K562 (cell line): ENCODE measurements around the gene UROD. TPM values are rescaled to one million over a fixed set of nuclear protein-coding genes. Genes with fewer than 3 reads are reported as not detected.

Experiments used
- BDP1 ChIP-seq: IDR thresholded peaks from 3 replicates; pipeline ENCODE4 v1.6.1; 2011; ENCODE audit not compliant: insufficient read length, insufficient read depth
- HMGN3 ChIP-seq: IDR thresholded peaks from 2 replicates; pipeline ENCODE4 v1.6.1; 2011; ENCODE audit warnings: borderline replicate concordance, low read depth, mild to moderate bottlenecking, mixed read lengths, low read length; ENCODE audit not compliant: insufficient read length; ENCODE audit errors: extremely low read depth
- MAX ChIP-seq: sonication (generic); formaldehyde crosslinking; IDR thresholded peaks from 2 replicates; pipeline ENCODE4 v1.9.0; 2022; ENCODE audit warnings: mild to moderate bottlenecking, missing genetic modification reagents
- MCM7 ChIP-seq, 2 experiments: fragments of 450-650 bp; IDR thresholded peaks; 2 replicates each; pipeline ENCODE4 v1.6.1; 2016 to 2018
- MIER1 ChIP-seq: fragments of 450-650 bp; IDR thresholded peaks from 2 replicates; pipeline ENCODE4 v1.6.1; 2016; ENCODE audit warnings: antibody characterized with exemption, mild to moderate bottlenecking, low read depth
- NFIX ChIP-seq: fragments of 250-450 bp; sonication (Bioruptor Pico); IDR thresholded peaks from 2 replicates; pipeline ENCODE4 v1.4.0; 2020; ENCODE audit warnings: low read depth, mild to moderate bottlenecking, moderate library complexity
- RCOR1 ChIP-seq, 2 experiments: IDR thresholded peaks; 2 replicates each; pipeline ENCODE4 v1.6.1; 2012; ENCODE audit warnings: low read depth in 2 of 2, low read length in 2 of 2, borderline replicate concordance in 1 of 2, improper control_type of control experiment in 1 of 2
- SMC3 ChIP-seq: conservative IDR thresholded peaks from 2 replicates; pipeline ENCODE4 v1.6.1; 2011; ENCODE audit warnings: low read depth, low read length, improper control_type of control experiment; ENCODE audit not compliant: insufficient read depth
- THAP12 ChIP-seq: fragments of 250-450 bp; sonication (Bioruptor Pico); IDR thresholded peaks from 2 replicates; pipeline ENCODE4 v1.9.0; 2021; ENCODE audit warnings: mild to moderate bottlenecking, inconsistent platforms
- ZKSCAN1 ChIP-seq: fragments of 150-350 bp; IDR thresholded peaks from 2 replicates; pipeline ENCODE4 v1.6.1; 2016; ENCODE audit warnings: low read depth, low read length
- ZNF134 ChIP-seq: fragments of 250-450 bp; sonication (Bioruptor Pico); conservative IDR thresholded peaks from 2 replicates; pipeline ENCODE4 v1.4.0; 2020
- ZNF143 ChIP-seq: sonication (generic); formaldehyde crosslinking; IDR thresholded peaks from 2 replicates; pipeline ENCODE4 v1.9.0; 2022; ENCODE audit warnings: mild to moderate bottlenecking, missing genetic modification reagents
- ZNF785 ChIP-seq: fragments of 250-450 bp; sonication (Bioruptor Pico); IDR thresholded peaks from 2 replicates; pipeline ENCODE4 v1.4.0; 2020; ENCODE audit warnings: mild to moderate bottlenecking
- polyA plus RNA-seq, 8 experiments: library from polyadenylated mRNA; depleted of rRNA in 4 of 8; stranded (reverse) in 5 of 8; unstranded in 3 of 8; fragments of >200 nt; fragmentation: Nextera tagmentation in 2 of 8; fragmentation: Illumina TruSeq in 1 of 8; extraction: Ambion mirVana in 2 of 8; extraction: Trizol in 1 of 8; gene quantifications; 2 replicates each; pipeline versions ENCODE4 v1.2.1 to v1.2.3, GENCODE V29; 2011 to 2014; ENCODE audit warnings: inconsistent platforms in 1 of 8, missing spikeins in 1 of 8
- total RNA-seq, 7 experiments: library from RNA; depleted of rRNA in 6 of 7; stranded (reverse); fragments of >200 nt in 6 of 7; fragmentation: Illumina TruSeq in 2 of 7; extraction: Trizol in 2 of 7; gene quantifications; 2 replicates each; pipeline versions ENCODE4 v1.2.1 to v1.2.3, GENCODE V29; 2011 to 2021; ENCODE audit warnings: low replicate concordance in 1 of 7
- TF ChIP-seq, protein P1 (sequence below): fragments of 150-350 bp; conservative IDR thresholded peaks from 2 replicates; pipeline ENCODE4 v1.6.1; 2014; ENCODE audit warnings: low read length
- TF ChIP-seq, protein P2 (sequence below): fragments of 450-650 bp; formaldehyde crosslinking; IDR thresholded peaks from 2 replicates; pipeline ENCODE4 v1.4.0; 2020; ENCODE audit warnings: mild to moderate bottlenecking, moderate library complexity

The UROD gene
- total and polyA plus RNA-seq, 9 of the 15 experiments (the other 6 are each of a cell fraction or from before 2014, with no cell fraction given): 533 to 2,933 (median 1,100) TPM

DNA sequence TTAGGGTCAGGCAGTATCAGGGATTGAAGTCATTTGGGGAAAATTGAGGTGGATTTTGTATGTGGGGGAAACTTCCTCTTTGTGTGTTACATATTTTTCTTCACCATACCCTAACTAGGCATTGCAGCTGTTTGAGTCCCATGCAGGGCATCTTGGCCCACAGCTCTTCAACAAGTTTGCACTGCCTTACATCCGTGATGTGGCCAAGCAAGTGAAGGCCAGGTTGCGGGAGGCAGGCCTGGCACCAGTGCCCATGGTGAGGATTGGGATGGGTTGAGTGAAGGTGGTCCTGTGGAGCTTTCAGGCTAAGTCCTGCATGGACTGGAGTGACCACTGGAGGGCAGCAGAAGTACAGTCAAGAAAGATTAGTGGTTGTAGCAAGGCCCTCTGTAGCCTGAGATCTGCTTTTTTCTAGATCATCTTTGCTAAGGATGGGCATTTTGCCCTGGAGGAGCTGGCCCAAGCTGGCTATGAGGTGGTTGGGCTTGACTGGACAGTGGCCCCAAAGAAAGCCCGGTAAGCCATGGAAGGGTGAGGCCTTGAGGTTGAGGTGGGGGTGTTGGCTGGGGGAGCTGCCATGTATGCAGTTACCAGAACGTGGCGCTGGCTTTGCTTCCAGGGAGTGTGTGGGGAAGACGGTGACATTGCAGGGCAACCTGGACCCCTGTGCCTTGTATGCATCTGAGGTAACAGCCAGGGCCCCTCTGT is 2.4 kb downstream of the UROD start (continued):
- no peak for TF ChIP-seq ZNF785 (CRISPR knock-in tag)
- TF ChIP-seq, protein P1, sequence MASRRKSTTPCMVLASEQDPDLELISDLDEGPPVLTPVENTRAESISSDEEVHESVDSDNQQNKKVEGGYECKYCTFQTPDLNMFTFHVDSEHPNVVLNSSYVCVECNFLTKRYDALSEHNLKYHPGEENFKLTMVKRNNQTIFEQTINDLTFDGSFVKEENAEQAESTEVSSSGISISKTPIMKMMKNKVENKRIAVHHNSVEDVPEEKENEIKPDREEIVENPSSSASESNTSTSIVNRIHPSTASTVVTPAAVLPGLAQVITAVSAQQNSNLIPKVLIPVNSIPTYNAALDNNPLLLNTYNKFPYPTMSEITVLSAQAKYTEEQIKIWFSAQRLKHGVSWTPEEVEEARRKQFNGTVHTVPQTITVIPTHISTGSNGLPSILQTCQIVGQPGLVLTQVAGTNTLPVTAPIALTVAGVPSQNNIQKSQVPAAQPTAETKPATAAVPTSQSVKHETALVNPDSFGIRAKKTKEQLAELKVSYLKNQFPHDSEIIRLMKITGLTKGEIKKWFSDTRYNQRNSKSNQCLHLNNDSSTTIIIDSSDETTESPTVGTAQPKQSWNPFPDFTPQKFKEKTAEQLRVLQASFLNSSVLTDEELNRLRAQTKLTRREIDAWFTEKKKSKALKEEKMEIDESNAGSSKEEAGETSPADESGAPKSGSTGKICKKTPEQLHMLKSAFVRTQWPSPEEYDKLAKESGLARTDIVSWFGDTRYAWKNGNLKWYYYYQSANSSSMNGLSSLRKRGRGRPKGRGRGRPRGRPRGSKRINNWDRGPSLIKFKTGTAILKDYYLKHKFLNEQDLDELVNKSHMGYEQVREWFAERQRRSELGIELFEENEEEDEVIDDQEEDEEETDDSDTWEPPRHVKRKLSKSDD: no peak
- TF ChIP-seq ZKSCAN1: 0 out of 2 replicates have a peak, but pooled peaks have one; percentile 33
- no peak for TF ChIP-seq MCM7 (IDR thresholded peaks at IDR 0.05)
- 0 out of 4 replicates have a peak, but pooled peaks of 1 of the 2 experiments have one; percentile 41 for TF ChIP-seq RCOR1 (IDR thresholded peaks at IDR 0.05; ENCODE audit: borderline replicate concordance in 1 of 2, low read depth in 2 of 2, low read length in 2 of 2)
- no peak for TF ChIP-seq ZNF143
- no peak for TF ChIP-seq NFIX (CRISPR knock-in tag)
- peak; percentile 91 for TF ChIP-seq SMC3
- TF ChIP-seq MAX (CRISPR knock-in tag): no peak
- TF ChIP-seq THAP12: 0 out of 2 replicates have a peak, but pooled peaks have one; percentile 13
- TF ChIP-seq MIER1: no peak; the same call in 1 of the 2 replicates
- no peak for TF ChIP-seq BDP1
- TF ChIP-seq, protein P2, sequence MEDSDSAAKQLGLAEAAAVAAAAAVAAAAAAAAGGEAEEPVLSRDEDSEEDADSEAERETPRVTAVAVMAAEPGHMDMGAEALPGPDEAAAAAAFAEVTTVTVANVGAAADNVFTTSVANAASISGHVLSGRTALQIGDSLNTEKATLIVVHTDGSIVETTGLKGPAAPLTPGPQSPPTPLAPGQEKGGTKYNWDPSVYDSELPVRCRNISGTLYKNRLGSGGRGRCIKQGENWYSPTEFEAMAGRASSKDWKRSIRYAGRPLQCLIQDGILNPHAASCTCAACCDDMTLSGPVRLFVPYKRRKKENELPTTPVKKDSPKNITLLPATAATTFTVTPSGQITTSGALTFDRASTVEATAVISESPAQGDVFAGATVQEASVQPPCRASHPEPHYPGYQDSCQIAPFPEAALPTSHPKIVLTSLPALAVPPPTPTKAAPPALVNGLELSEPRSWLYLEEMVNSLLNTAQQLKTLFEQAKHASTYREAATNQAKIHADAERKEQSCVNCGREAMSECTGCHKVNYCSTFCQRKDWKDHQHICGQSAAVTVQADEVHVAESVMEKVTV (CRISPR knock-in tag): peak; percentile 93
- no peak for TF ChIP-seq ZNF134 (CRISPR knock-in tag)
- no peak for TF ChIP-seq HMGN3
